D721Med (cell line): ENCODE data around the gene ADAMTS17.

Source experiments
- DNase-seq: peaks from one replicate; pipeline ENCODE4 v3.0.0; 2011; ENCODE audit warnings: low spot score; ENCODE audit not compliant: insufficient read length
- FAIRE-seq: peaks from 2 replicates; lab custom pipeline; 2011; peaks lifted over from hg19 to GRCh38; lab: Jason Lieb, UNC
- TF ChIP-seq, protein P1 (sequence below): IDR thresholded peaks from 2 replicates; pipeline ENCODE4 v1.5.1; 2012; ENCODE audit warnings: mild to moderate bottlenecking, control low read depth; ENCODE audit not compliant: insufficient read depth; ENCODE audit errors: missing control alignments

ADAMTS17 gene

DNA sequence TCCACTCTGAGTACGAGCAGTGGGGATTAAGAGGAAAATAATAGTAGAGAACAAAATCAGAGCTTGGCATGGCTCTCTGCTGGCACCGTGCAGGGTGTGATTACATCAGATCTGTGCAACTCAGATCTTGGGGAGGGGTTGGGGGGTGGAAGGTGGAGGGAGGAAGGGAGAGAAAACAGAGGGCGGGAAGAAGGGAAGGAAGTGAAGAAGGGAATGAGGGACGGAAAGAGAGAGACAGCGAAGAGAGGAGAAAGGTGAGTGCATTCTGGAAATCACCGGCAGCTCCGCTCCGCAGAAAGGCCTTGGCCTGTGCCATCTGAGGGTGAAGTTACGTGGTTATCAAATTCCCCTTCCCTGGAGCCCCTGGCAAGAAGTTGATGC lies 31.0 kb upstream of the ADAMTS17 start:
- FAIRE-seq (no peak), DNase-seq (no peak)
- TF ChIP-seq, protein P1, sequence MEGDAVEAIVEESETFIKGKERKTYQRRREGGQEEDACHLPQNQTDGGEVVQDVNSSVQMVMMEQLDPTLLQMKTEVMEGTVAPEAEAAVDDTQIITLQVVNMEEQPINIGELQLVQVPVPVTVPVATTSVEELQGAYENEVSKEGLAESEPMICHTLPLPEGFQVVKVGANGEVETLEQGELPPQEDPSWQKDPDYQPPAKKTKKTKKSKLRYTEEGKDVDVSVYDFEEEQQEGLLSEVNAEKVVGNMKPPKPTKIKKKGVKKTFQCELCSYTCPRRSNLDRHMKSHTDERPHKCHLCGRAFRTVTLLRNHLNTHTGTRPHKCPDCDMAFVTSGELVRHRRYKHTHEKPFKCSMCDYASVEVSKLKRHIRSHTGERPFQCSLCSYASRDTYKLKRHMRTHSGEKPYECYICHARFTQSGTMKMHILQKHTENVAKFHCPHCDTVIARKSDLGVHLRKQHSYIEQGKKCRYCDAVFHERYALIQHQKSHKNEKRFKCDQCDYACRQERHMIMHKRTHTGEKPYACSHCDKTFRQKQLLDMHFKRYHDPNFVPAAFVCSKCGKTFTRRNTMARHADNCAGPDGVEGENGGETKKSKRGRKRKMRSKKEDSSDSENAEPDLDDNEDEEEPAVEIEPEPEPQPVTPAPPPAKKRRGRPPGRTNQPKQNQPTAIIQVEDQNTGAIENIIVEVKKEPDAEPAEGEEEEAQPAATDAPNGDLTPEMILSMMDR, result no peak

DNA sequence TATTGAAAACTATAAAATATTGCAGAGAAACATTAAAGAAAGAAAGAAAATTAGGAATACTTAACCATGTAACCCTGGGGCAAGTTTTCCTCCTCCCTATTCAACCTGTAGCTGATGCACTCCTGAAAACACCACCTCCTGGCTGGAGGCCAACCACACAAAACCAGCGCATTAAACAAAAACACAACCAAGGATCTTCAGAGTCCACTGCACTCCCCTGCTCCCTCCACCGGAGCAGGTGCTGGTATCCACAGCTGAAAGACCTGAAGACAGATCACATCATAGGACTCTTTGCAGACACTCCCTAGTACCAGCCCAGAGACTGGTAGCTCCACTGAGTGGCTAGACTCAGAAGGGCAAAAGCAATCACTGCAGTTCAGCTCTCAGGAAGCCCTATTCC lies 13.6 kb upstream of the ADAMTS17 start:
- TF ChIP-seq, protein P1, result no peak
- FAIRE-seq, result no peak

DNA sequence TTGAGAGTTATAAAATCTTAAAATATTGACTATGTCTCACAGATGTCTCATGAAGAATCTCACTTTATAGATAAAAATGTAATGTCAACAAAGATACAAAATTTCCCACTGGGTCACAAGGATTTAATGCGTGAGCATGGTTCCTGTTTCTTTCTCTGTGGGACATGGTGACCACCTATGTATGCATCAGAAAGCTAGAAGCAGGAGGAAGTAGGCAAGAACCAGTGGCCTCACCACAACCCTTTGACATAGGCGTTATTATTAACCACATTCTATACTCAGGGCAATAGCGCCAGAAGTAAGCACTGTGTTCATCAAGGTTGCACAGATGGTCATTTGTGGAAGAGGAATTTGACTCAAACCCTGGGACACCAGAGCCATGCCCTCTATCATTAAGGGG lies 11.7 kb upstream of the ADAMTS17 start:
- TF ChIP-seq, protein P1, result no peak
- no peak for DNase-seq
- no peak for FAIRE-seq

More for the DNA sequence above, 13.6 kb upstream of the ADAMTS17 start:
- no peak for DNase-seq

DNA sequence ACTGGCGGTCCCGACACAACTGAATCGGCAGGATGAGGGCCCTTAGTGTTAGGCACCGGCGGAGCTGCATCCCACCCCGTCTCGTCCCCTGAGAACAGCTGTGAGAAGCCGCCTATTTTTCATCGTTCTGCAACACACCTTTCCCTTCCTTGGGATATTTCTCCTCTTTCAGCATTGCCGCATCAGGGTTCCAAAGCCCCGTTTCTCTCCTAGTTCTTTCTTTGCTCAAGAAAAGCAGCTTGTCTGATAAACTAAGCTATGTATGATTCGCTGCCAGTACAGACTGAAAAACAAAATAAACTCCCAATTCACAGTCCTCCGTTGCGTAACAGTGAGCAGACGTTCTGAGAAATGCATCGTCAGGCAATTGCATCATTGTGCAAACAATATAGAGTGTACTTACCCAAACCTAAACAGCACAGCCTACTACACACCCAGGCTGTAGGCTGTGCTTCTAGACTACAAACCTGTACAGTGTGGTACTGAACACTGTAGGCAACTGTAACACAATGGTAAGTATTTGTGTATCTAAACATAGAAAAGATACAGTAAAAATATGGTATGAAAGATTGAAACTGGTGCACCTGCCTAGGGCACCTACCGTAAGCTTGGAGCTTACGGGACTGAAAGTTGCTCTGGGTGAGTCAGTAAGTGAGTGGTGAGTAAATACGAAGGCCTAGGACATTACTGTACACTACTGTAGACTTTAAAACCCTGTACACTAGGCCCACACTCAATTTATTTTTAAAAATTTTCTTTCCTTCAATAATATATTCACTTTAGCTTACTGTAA lies 8.9 kb upstream of the ADAMTS17 start:
- TF ChIP-seq, protein P1, result no peak
- DNase-seq (no peak), FAIRE-seq (no peak)

DNA sequence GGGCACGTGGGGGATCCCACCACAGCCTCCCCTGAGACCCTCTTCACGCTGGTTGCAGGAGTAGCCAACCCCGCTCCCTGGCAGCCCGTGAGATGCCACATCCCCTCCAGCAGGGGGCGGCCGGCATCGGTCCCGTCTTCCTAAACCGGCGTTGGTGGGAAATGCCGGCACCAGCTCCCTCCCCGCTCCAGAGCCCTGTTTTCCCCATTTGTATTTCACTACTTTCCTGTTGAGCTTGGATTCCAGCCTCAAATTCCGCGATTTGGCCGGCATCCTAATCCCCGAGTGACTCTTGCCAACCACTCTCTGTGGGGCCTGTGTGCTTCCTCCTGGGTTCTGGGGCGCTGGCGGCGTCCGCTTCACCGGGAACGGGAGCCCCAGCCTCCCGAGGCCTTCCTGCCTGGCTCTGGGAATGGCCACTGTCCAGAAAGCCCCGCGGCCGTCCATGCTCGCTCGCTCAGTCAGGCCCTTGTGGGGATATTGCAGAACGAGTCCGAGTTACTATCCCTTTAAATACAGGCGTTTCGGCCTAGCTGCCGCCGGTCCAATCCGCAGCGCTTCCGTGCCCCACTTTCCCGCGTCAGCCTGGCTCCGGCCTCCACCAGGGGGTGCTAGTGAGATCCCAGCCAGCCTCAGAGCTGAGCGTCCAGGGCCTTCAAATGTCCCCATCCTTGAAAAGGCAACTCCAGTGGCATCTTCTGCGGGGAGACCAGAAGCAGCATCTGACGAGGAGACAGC lies 8.1 kb upstream of the ADAMTS17 start:
- TF ChIP-seq, protein P1, result peak; percentile 87
- FAIRE-seq (no peak), DNase-seq (no peak)

DNA sequence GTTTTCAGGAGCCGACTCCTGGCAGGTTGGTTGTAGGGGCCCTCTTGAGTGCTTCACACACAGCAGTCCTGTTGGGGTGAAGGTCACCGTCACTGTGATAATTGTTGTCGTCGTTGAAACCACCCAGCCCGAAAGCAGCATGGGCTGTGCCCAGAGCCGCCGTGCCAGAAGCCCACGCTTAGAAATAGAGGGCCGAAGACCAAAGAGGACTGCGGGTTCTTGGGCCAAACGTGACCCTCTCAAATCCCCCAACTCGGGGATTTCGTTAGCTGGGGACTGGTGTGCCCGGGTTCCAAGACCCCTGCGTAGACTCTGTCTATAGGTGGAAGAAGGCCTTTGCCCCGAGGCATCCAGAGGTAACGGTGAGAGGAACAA lies 7.5 kb upstream of the ADAMTS17 start:
- FAIRE-seq, result no peak
- TF ChIP-seq, protein P1, result no peak
- no peak for DNase-seq

DNA sequence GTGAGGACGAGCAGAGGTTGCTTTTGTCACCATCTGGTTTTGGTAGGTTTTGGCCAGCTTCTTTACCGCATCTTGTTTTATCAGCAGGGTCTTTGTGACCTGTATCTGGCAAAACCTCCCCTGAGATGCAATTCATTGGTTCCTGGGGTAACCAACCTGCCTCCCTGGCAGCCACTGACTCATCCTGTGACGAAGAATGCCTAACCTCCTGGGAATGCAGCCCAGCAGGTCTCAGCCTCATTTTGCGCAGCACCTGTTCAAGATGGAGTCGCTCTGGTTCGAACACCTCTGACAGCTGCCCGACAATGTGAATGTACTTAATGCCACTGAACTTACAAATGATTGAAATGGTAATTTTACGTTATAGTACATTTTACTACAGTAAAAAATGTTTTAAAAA lies 6.8 kb upstream of the ADAMTS17 start:
- TF ChIP-seq, protein P1, result no peak
- DNase-seq, result no peak
- no peak for FAIRE-seq
